GM21528 (cell line): ENCODE measurements around the gene CD99.
A peak's percentile ranks its signal among the peaks of the same experiment; 100 is the strongest.

Experiments used
- ATAC-seq: cut with Tn5 transposase; IDR thresholded peaks from one replicate; pipeline ENCODE4 v1.9.1; 2021; ENCODE audit warnings: mild to moderate bottlenecking, moderate library complexity; ENCODE audit not compliant: unreplicated experiment, low FRiP score

CD99 gene

GRCh38 chrX:2690856-2691542 is at the start of gene CD99:
Gene CD99, plus strand, starts transcription at chrX:2691295. Its CDS starts 66 bp downstream, at chrX:2691361.
- ATAC-seq, result peak; percentile 88

GRCh38 chrX:2642146-2642545 is 48.9 kb upstream of the CD99 start:
- no peak for ATAC-seq

- ATAC-seq, result no peak
These were observed 48.3 kb upstream of the CD99 start for GRCh38 chrX:2642791-2643190.

GRCh38 chrX:2643880-2644279 is 47.2 kb upstream of the CD99 start:
- no peak for ATAC-seq

- ATAC-seq, result no peak
These were observed 45.5 kb upstream of the CD99 start for GRCh38 chrX:2645563-2645962.

- ATAC-seq, result no peak
These were observed 43.5 kb upstream of the CD99 start for GRCh38 chrX:2647627-2648026.

- no peak for ATAC-seq
These were observed 41.1 kb upstream of the CD99 start for GRCh38 chrX:2650037-2650436.

GRCh38 chrX:2650865-2651264 is 40.2 kb upstream of the CD99 start:
- ATAC-seq, result no peak

- no peak for ATAC-seq
These were observed 39.0 kb upstream of the CD99 start for GRCh38 chrX:2652106-2652505.

GRCh38 chrX:2654436-2655340 is 36.4 kb upstream of the CD99 start:
- no peak for ATAC-seq

- ATAC-seq, result no peak
These were observed 34.7 kb upstream of the CD99 start for GRCh38 chrX:2656257-2656836.

- no peak for ATAC-seq
These were observed 33.5 kb upstream of the CD99 start for GRCh38 chrX:2657532-2658113.

GRCh38 chrX:2658585-2659292 is 32.4 kb upstream of the CD99 start:
- no peak for ATAC-seq

- ATAC-seq, result no peak
These were observed 28.5 kb upstream of the CD99 start for GRCh38 chrX:2662586-2662985.

- ATAC-seq, result no peak
These were observed 26.6 kb upstream of the CD99 start for GRCh38 chrX:2664502-2664901.

- ATAC-seq, result no peak
These were observed 25.4 kb upstream of the CD99 start for GRCh38 chrX:2665387-2666304.

- no peak for ATAC-seq
These were observed 24.6 kb upstream of the CD99 start for GRCh38 chrX:2666491-2666890.

GRCh38 chrX:2670978-2671377 is 20.1 kb upstream of the CD99 start:
- no peak for ATAC-seq

- ATAC-seq, result no peak
These were observed 19.0 kb upstream of the CD99 start for GRCh38 chrX:2672084-2672483.
